ENCODE data around the gene SELENOT.

The SELENOT gene

GRCh38 chr3:150631515-150632221, 28.5 kb downstream of the SELENOT start:
- Histone ChIP-seq H3K27me3 (replicated peaks; ENCODE audit: control insufficient read depth, insufficient read depth, low read length) (no peaks in the 10 kb centered on the region), H3K4me3 (replicated peaks; ENCODE audit: low read depth, low read length) (no peak overlapping the region), H3K36me3 (ENCODE audit: control insufficient read depth, insufficient read depth, low read length) (peaks cover 3% of the 10 kb centered on the region)
- no peak for TF ChIP-seq CTCF (IDR thresholded peaks at IDR 0.05; ENCODE audit: insufficient read depth, low read length, poor library complexity, severe bottlenecking)
- DNase-seq (ENCODE audit: extremely low read depth, insufficient read length): no peak

- Histone ChIP-seq H3K27me3 (replicated peaks; ENCODE audit: control insufficient read depth, insufficient read depth, low read length) (no peaks in the 10 kb centered on the region), H3K36me3 (ENCODE audit: control insufficient read depth, insufficient read depth, low read length) (no peaks in the 10 kb centered on the region), H3K4me3 (replicated peaks; ENCODE audit: low read depth, low read length) (no peak overlapping the region)
- TF ChIP-seq CTCF (IDR thresholded peaks at IDR 0.05; ENCODE audit: insufficient read depth, low read length, poor library complexity, severe bottlenecking): no peak
- DNase-seq (ENCODE audit: extremely low read depth, insufficient read length): no peak
Measured at GRCh38 chr3:150635076-150635475, 32.0 kb downstream of the SELENOT start.

- no peak for TF ChIP-seq CTCF (IDR thresholded peaks at IDR 0.05; ENCODE audit: insufficient read depth, low read length, poor library complexity, severe bottlenecking)
- H3K4me3 ChIP-seq (replicated peaks; ENCODE audit: low read depth, low read length): no peak overlapping the region
- H3K36me3 ChIP-seq (ENCODE audit: control insufficient read depth, insufficient read depth, low read length): no peaks in the 10 kb centered on the region
- DNase-seq (ENCODE audit: extremely low read depth, insufficient read length): no peak
- no peaks in the 10 kb centered on the region for H3K27me3 ChIP-seq (replicated peaks; ENCODE audit: control insufficient read depth, insufficient read depth, low read length)
Measured at GRCh38 chr3:150635526-150635925, 32.4 kb downstream of the SELENOT start.

- H3K27me3 ChIP-seq (replicated peaks; ENCODE audit: control insufficient read depth, insufficient read depth, low read length): no peaks in the 10 kb centered on the region
- DNase-seq (ENCODE audit: extremely low read depth, insufficient read length): no peak
- TF ChIP-seq CTCF (IDR thresholded peaks at IDR 0.05; ENCODE audit: insufficient read depth, low read length, poor library complexity, severe bottlenecking): no peak
- no peaks in the 10 kb centered on the region for H3K36me3 ChIP-seq (ENCODE audit: control insufficient read depth, insufficient read depth, low read length)
- no peak overlapping the region for H3K4me3 ChIP-seq (replicated peaks; ENCODE audit: low read depth, low read length)
Measured at GRCh38 chr3:150636258-150636657, 33.1 kb downstream of the SELENOT start.

- Histone ChIP-seq H3K27me3 (replicated peaks; ENCODE audit: control insufficient read depth, insufficient read depth, low read length) (no peaks in the 10 kb centered on the region), H3K36me3 (ENCODE audit: control insufficient read depth, insufficient read depth, low read length) (no peaks in the 10 kb centered on the region), H3K4me3 (replicated peaks; ENCODE audit: low read depth, low read length) (no peak overlapping the region)
- TF ChIP-seq CTCF (IDR thresholded peaks at IDR 0.05; ENCODE audit: insufficient read depth, low read length, poor library complexity, severe bottlenecking): no peak
- DNase-seq (ENCODE audit: extremely low read depth, insufficient read length): no peak
Measured at GRCh38 chr3:150639262-150639661, 36.1 kb downstream of the SELENOT start.

GRCh38 chr3:150640256-150640655, 37.1 kb downstream of the SELENOT start:
- DNase-seq (ENCODE audit: extremely low read depth, insufficient read length): no peak
- Histone ChIP-seq H3K27me3 (replicated peaks; ENCODE audit: control insufficient read depth, insufficient read depth, low read length) (no peaks in the 10 kb centered on the region), H3K4me3 (replicated peaks; ENCODE audit: low read depth, low read length) (no peak overlapping the region), H3K36me3 (ENCODE audit: control insufficient read depth, insufficient read depth, low read length) (no peaks in the 10 kb centered on the region)
- TF ChIP-seq CTCF (IDR thresholded peaks at IDR 0.05; ENCODE audit: insufficient read depth, low read length, poor library complexity, severe bottlenecking): no peak

All from GM06990 (cell line).